HepG2 (cell line): ENCODE data around the gene OBSL1. TPM values are rescaled to one million over a fixed set of nuclear protein-coding genes. Genes with fewer than 3 reads are reported as not detected.
A peak's percentile ranks its signal among the peaks of the same experiment; 100 is the strongest.

Experiments used
- ARHGAP35 ChIP-seq: sonication (generic); formaldehyde crosslinking; IDR thresholded peaks from 2 replicates; pipeline ENCODE4 v1.9.0; 2022; ENCODE audit warnings: mild to moderate bottlenecking, inconsistent platforms, moderate library complexity, missing genetic modification reagents, borderline replicate concordance
- BRF2 ChIP-seq: sonication (generic); formaldehyde crosslinking; IDR thresholded peaks from 2 replicates; pipeline ENCODE4 v1.8.1; 2022; ENCODE audit warnings: mild to moderate bottlenecking, missing genetic modification reagents
- ELK4 ChIP-seq: sonication (generic); formaldehyde crosslinking; IDR thresholded peaks from 2 replicates; pipeline ENCODE4 v1.9.0; 2021; ENCODE audit warnings: missing genetic modification reagents, borderline replicate concordance
- ETS1 ChIP-seq: sonication (generic); formaldehyde crosslinking; IDR thresholded peaks from 2 replicates; pipeline ENCODE4 v1.4.0; 2020; ENCODE audit warnings: missing genetic modification reagents
- FOXP4 ChIP-seq: sonication (generic); formaldehyde crosslinking; IDR thresholded peaks from 2 replicates; pipeline ENCODE4 v1.4.0; 2020; ENCODE audit warnings: missing genetic modification reagents
- KLF11 ChIP-seq: IDR thresholded peaks from 2 replicates; pipeline ENCODE4 v1.6.1; 2016; ENCODE audit warnings: missing compliant biosample characterization
- LRRFIP1 ChIP-seq: sonication (generic); formaldehyde crosslinking; conservative IDR thresholded peaks from 2 replicates; pipeline ENCODE4 v1.4.0; 2020; ENCODE audit warnings: missing genetic modification reagents
- NFKB2 ChIP-seq: sonication (generic); formaldehyde crosslinking; IDR thresholded peaks from 2 replicates; pipeline ENCODE4 v1.4.0; 2020; ENCODE audit warnings: missing genetic modification reagents, borderline replicate concordance
- PRDM4 ChIP-seq: sonication (generic); formaldehyde crosslinking; IDR thresholded peaks from 2 replicates; pipeline ENCODE4 v1.9.0; 2021; ENCODE audit warnings: missing genetic modification reagents, borderline replicate concordance
- ZFP36L1 ChIP-seq: sonication (generic); formaldehyde crosslinking; IDR thresholded peaks from 2 replicates; pipeline ENCODE4 v1.8.0; 2022; ENCODE audit warnings: mild to moderate bottlenecking, missing genetic modification reagents, moderate library complexity
- ZNF317 ChIP-seq: sonication (generic); formaldehyde crosslinking; IDR thresholded peaks from 2 replicates; pipeline ENCODE4 v1.5.0; 2020; ENCODE audit warnings: mild to moderate bottlenecking, missing genetic modification reagents
- ZNF557 ChIP-seq: sonication (generic); formaldehyde crosslinking; IDR thresholded peaks from 2 replicates; pipeline ENCODE4 v1.4.0; 2020; ENCODE audit warnings: missing genetic modification reagents
- ZNF619 ChIP-seq: sonication (generic); formaldehyde crosslinking; IDR thresholded peaks from 2 replicates; pipeline ENCODE4 v1.4.0; 2020; ENCODE audit warnings: mild to moderate bottlenecking, missing genetic modification reagents
- ZNF660 ChIP-seq: sonication (generic); formaldehyde crosslinking; IDR thresholded peaks from 2 replicates; pipeline ENCODE4 v1.5.1; 2020; ENCODE audit warnings: mild to moderate bottlenecking, low read depth, missing genetic modification reagents, borderline replicate concordance
- ZNF710 ChIP-seq: sonication (generic); formaldehyde crosslinking; IDR thresholded peaks from 2 replicates; pipeline ENCODE4 v1.5.0; 2020; ENCODE audit warnings: mild to moderate bottlenecking, missing genetic modification reagents, borderline replicate concordance
- polyA plus RNA-seq, 8 experiments: library from polyadenylated mRNA; depleted of rRNA in 3 of 8; stranded (reverse) in 7 of 8; unstranded in 1 of 8; fragments of >200 nt; fragmentation: Illumina TruSeq in 4 of 8; extraction: Trizol in 4 of 8; gene quantifications; 2 replicates each; pipeline versions ENCODE4 v1.2.1 to v1.2.3, GENCODE V29; 2011 to 2016; ENCODE audit warnings: low read depth in 4 of 8, missing spikeins in 1 of 8, mixed read lengths in 1 of 8; ENCODE audit not compliant: insufficient read depth in 1 of 8
- total RNA-seq, 5 experiments: library from RNA; depleted of rRNA; stranded (reverse); fragments of >200 nt; fragmentation: Illumina TruSeq; extraction: Trizol; gene quantifications; 2 replicates each; pipeline ENCODE4 v1.2.3, GENCODE V29; 2016; ENCODE audit warnings: low read depth in 1 of 5

Gene OBSL1
- total and polyA plus RNA-seq, 2 of the 13 experiments (the other 11 are each of a cell fraction or from before 2014, with no cell fraction given) = 86.7 to 218 TPM

GRCh38 chr2:219538504-219538951 is 32.8 kb downstream of the OBSL1 start (continued):
- 0 out of 2 replicates have a peak, but pooled peaks have one; percentile 2 for TF ChIP-seq FOXP4 (CRISPR knock-in tag)
- no peak for TF ChIP-seq ZNF660 (CRISPR knock-in tag)
- TF ChIP-seq PRDM4 (CRISPR knock-in tag) = no peak
- TF ChIP-seq LRRFIP1 (CRISPR knock-in tag) = no peak
- no peak for TF ChIP-seq ARHGAP35
- TF ChIP-seq ZFP36L1 (CRISPR knock-in tag) = 0 out of 2 replicates have a peak, but pooled peaks have one; percentile 49
- no peak for TF ChIP-seq ZNF557 (CRISPR knock-in tag)
- TF ChIP-seq ZNF317 = no peak
- 0 out of 2 replicates have a peak, but pooled peaks have one; percentile 24 for TF ChIP-seq ETS1 (CRISPR knock-in tag)
- TF ChIP-seq ELK4 (CRISPR knock-in tag) = no peak
- peak; percentile 62; the same call in 1 of the 2 replicates for TF ChIP-seq NFKB2 (CRISPR knock-in tag)
- no peak for TF ChIP-seq BRF2 (CRISPR knock-in tag)
- TF ChIP-seq ZNF710 (CRISPR knock-in tag) = 0 out of 2 replicates have a peak, but pooled peaks have one; percentile 38
- no peak for TF ChIP-seq ZNF619 (CRISPR knock-in tag)
- no peak for TF ChIP-seq KLF11 (CRISPR knock-in tag)
